Retinal pigment epithelial cell (primary cell): ENCODE results near the gene NUTM2D.
"Not testable (repeated sequence)": the region's sequence is repeated elsewhere in the genome, so short reads cannot be mapped to it uniquely, and the experiment has no call there.

ENCODE experiments used
- DNase-seq: peaks from one replicate; pipeline ENCODE4 v3.0.0-alpha.2; 2010; ENCODE audit warnings: low read depth
- H3K4me3 ChIP-seq: 2 replicates; pipeline ENCODE4 v1.5.1; 2011; ENCODE audit warnings: mild to moderate bottlenecking, low read length, control low read depth, moderate library complexity
- CTCF ChIP-seq: conservative IDR thresholded peaks from 2 replicates; pipeline ENCODE4 v1.5.1; 2011; ENCODE audit warnings: low read depth, low read length, control low read depth, inconsistent platforms

NUTM2D gene

GRCh38 chr10:87342711-87343258 is 14.8 kb upstream of the NUTM2D start:
- peak overlapping the region; percentile 30 for H3K4me3 ChIP-seq
- peak; percentile 43 for DNase-seq
- peak; percentile 38 for TF ChIP-seq CTCF

GRCh38 chr10:87345743-87346142 is 11.8 kb upstream of the NUTM2D start:
- not testable (repeated sequence) for H3K4me3 ChIP-seq, DNase-seq

GRCh38 chr10:87350161-87350560 is 7.4 kb upstream of the NUTM2D start:
- H3K4me3 ChIP-seq, DNase-seq: not testable (repeated sequence)

- not testable (repeated sequence) for H3K4me3 ChIP-seq, DNase-seq
These were observed 4.7 kb upstream of the NUTM2D start for GRCh38 chr10:87352825-87353224.

- DNase-seq, H3K4me3 ChIP-seq: not testable (repeated sequence)
These were observed 2.4 kb upstream of the NUTM2D start for GRCh38 chr10:87355110-87355509.

GRCh38 chr10:87358159-87358558 is 615 bp downstream of the NUTM2D start:
- not testable (repeated sequence) for H3K4me3 ChIP-seq, DNase-seq

GRCh38 chr10:87369514-87370112 is 12.1 kb downstream of the NUTM2D start:
- H3K4me3 ChIP-seq, DNase-seq: not testable (repeated sequence)

- DNase-seq, H3K4me3 ChIP-seq: not testable (repeated sequence)
These were observed 16.5 kb downstream of the NUTM2D start for GRCh38 chr10:87374091-87374490.

- not testable (repeated sequence) for DNase-seq, H3K4me3 ChIP-seq
These were observed 21.6 kb downstream of the NUTM2D start for GRCh38 chr10:87379115-87379514.

GRCh38 chr10:87383149-87383857 is 25.8 kb downstream of the NUTM2D start:
- not testable (repeated sequence) for H3K4me3 ChIP-seq, DNase-seq

GRCh38 chr10:87384283-87384682 is 26.7 kb downstream of the NUTM2D start:
- not testable (repeated sequence) for DNase-seq, H3K4me3 ChIP-seq

GRCh38 chr10:87385762-87386360 is 28.3 kb downstream of the NUTM2D start:
- DNase-seq, H3K4me3 ChIP-seq: not testable (repeated sequence)

- not testable (repeated sequence) for DNase-seq
- H3K4me3 ChIP-seq: peak overlapping the region; percentile 12
These were observed 33.8 kb downstream of the NUTM2D start for GRCh38 chr10:87391360-87391759.

GRCh38 chr10:87396206-87396605 is 38.7 kb downstream of the NUTM2D start:
- H3K4me3 ChIP-seq, DNase-seq: not testable (repeated sequence)

- DNase-seq, H3K4me3 ChIP-seq: not testable (repeated sequence)
These were observed 40.9 kb downstream of the NUTM2D start for GRCh38 chr10:87398436-87398835.

GRCh38 chr10:87407516-87408467 is 50.2 kb downstream of the NUTM2D start:
- not testable (repeated sequence) for H3K4me3 ChIP-seq, DNase-seq

GRCh38 chr10:87413921-87414320 is 56.4 kb downstream of the NUTM2D start:
- not testable (repeated sequence) for DNase-seq

More at GRCh38 chr10:87413921-87414320, 56.4 kb downstream of the NUTM2D start:
- not testable (repeated sequence) for H3K4me3 ChIP-seq
